Testis (tissue), 2 donors: ENCODE measurements around the gene EIF5A.

ENCODE experiments used
- CTCF ChIP-seq, 3 experiments: fragments of 450-650 bp in 2 of 3; fragments of 200-600 bp in 1 of 3; sonication (generic) in 1 of 3; IDR thresholded peaks; one replicate each; pipeline ENCODE4 v1.5.1; 2016 to 2019; ENCODE audit warnings: antibody characterized with exemption in 3 of 3, mild to moderate bottlenecking in 2 of 3, moderate library complexity in 1 of 3
- POLR2A ChIP-seq: fragments of 450-650 bp; IDR thresholded peaks from one replicate; pipeline ENCODE4 v1.6.1; 2017; ENCODE audit warnings: antibody characterized with exemption, mild to moderate bottlenecking, moderate library complexity

GRCh38 chr17:7313890-7314718 is 6.7 kb downstream of the EIF5A start:
- TF ChIP-seq POLR2A (no peak), CTCF (IDR thresholded peaks at IDR 0.05) (no peak)
